IMR-90 (cell line): Measurements from ENCODE around the gene STAC. TPM values are rescaled to one million over a fixed set of nuclear protein-coding genes. Genes with fewer than 3 reads are reported as not detected.

Experiments used
- ATAC-seq: fragments of 200-7000 bp; cut with Tn5 transposase; 2 replicates; pipeline ENCODE4 v1.9.1; 2020; ENCODE audit warnings: low read depth, mild to moderate bottlenecking, moderate library complexity
- BruUV-seq: library from RNA; stranded (reverse); fragments of 400-500 nt; replicated peaks from 2 replicates; lab custom pipeline; 2021; lab: Mats Ljungman, UMichigan
- CTCF ChIA-PET: fragments of 300-600 bp; formaldehyde crosslinking; extraction: SDS; loops from one replicate; lab custom pipeline; 2021; ENCODE audit warnings: antibody characterized with exemption; lab: Yijun Ruan, JAX
- POLR2A ChIA-PET: fragments of 300-600 bp; sonication (Branson Sonifier 250); formaldehyde crosslinking; loops from one replicate; lab custom pipeline; 2022; ENCODE audit warnings: antibody characterized with exemption; ENCODE audit not compliant: unreplicated experiment; lab: Charles Lee
- DNase-seq: peaks from one replicate; pipeline ENCODE4 v3.0.0; 2013
- H2AFZ ChIP-seq: replicated peaks from 2 replicates; pipeline ENCODE3; 2013; ENCODE audit warnings: low read length, mild to moderate bottlenecking; ENCODE audit not compliant: poor library complexity
- H2AK5ac ChIP-seq: 2 replicates; pipeline ENCODE4 v1.6.1; 2013; ENCODE audit warnings: low read depth, low read length, inconsistent platforms
- H2AK9ac ChIP-seq: replicated peaks from 2 replicates; pipeline ENCODE3; 2013; ENCODE audit warnings: mild to moderate bottlenecking, low read depth, low read length, moderate library complexity; ENCODE audit not compliant: poor library complexity
- H2BK120ac ChIP-seq: 2 replicates; pipeline ENCODE4 v1.6.1; 2013; ENCODE audit warnings: low read depth, low read length, inconsistent platforms
- H2BK15ac ChIP-seq: 3 replicates; pipeline ENCODE4 v1.6.1; 2013; ENCODE audit warnings: low read depth, low read length, inconsistent platforms
- H2BK20ac ChIP-seq: 2 replicates; pipeline ENCODE4 v1.6.1; 2013; ENCODE audit warnings: low read depth, mild to moderate bottlenecking, inconsistent platforms, low read length, moderate library complexity
- H2BK5ac ChIP-seq: 2 replicates; pipeline ENCODE4 v1.6.1; 2013; ENCODE audit warnings: mild to moderate bottlenecking, low read depth, low read length, inconsistent platforms; ENCODE audit not compliant: poor library complexity, severe bottlenecking
- H3K14ac ChIP-seq: replicated peaks from 2 replicates; pipeline ENCODE4 v1.6.1; 2013; ENCODE audit warnings: low read depth, low read length, inconsistent platforms
- H3K18ac ChIP-seq: 2 replicates; pipeline ENCODE4 v1.6.1; 2013; ENCODE audit warnings: low read depth, low read length, control low read depth
- H3K23ac ChIP-seq: 2 replicates; pipeline ENCODE4 v1.6.1; 2013; ENCODE audit warnings: low read depth, low read length, inconsistent platforms
- H3K27ac ChIP-seq: 2 replicates; pipeline ENCODE4 v1.5.1; 2013; ENCODE audit warnings: mild to moderate bottlenecking, control low read depth, low read length; ENCODE audit not compliant: insufficient read depth
- H3K27me3 ChIP-seq: 2 replicates; pipeline ENCODE4 v1.6.1; 2013; ENCODE audit warnings: low read length; ENCODE audit not compliant: control insufficient read depth, insufficient read depth
- H3K36me3 ChIP-seq: 2 replicates; pipeline ENCODE4 v1.6.1; 2013; ENCODE audit warnings: low read length, mixed read lengths; ENCODE audit not compliant: control insufficient read depth, insufficient read depth
- H3K4ac ChIP-seq: 2 replicates; pipeline ENCODE4 v1.6.1; 2013; ENCODE audit warnings: low read depth, low read length, inconsistent platforms
- H3K4me1 ChIP-seq: 2 replicates; pipeline ENCODE4 v1.6.1; 2013; ENCODE audit warnings: low read length, mixed read lengths; ENCODE audit not compliant: control insufficient read depth, insufficient read depth
- H3K4me2 ChIP-seq: 2 replicates; pipeline ENCODE4 v1.6.1; 2013; ENCODE audit warnings: low read depth, mild to moderate bottlenecking, control low read depth, low read length, moderate library complexity
- H3K4me3 ChIP-seq: 2 replicates; pipeline ENCODE4 v1.5.1; 2013; ENCODE audit warnings: low read depth, mild to moderate bottlenecking, control low read depth, low read length, moderate library complexity; ENCODE audit not compliant: insufficient read depth
- H3K56ac ChIP-seq: 2 replicates; pipeline ENCODE4 v1.6.1; 2013; ENCODE audit warnings: low read length, inconsistent platforms; ENCODE audit not compliant: insufficient read depth; ENCODE audit errors: extremely low read depth
- H3K79me1 ChIP-seq, 2 experiments: 2 replicates each; pipeline ENCODE4 v1.6.1; 2013; ENCODE audit warnings: low read length in 2 of 2, inconsistent platforms in 1 of 2, low read depth in 1 of 2
- H3K9ac ChIP-seq: 2 replicates; pipeline ENCODE4 v1.6.1; 2013; ENCODE audit warnings: low read depth, low read length, control low read depth
- H3K9me1 ChIP-seq: 2 replicates; pipeline ENCODE4 v1.6.1; 2013; ENCODE audit warnings: low read length, inconsistent platforms; ENCODE audit not compliant: insufficient read depth
- H3K9me3 ChIP-seq: 2 replicates; pipeline ENCODE4 v1.6.1; 2013; ENCODE audit warnings: low read length; ENCODE audit not compliant: control insufficient read depth, insufficient read depth
- H4K20me1 ChIP-seq: 2 replicates; pipeline ENCODE4 v1.6.1; 2013; ENCODE audit warnings: low read length, inconsistent platforms; ENCODE audit not compliant: insufficient read depth
- H4K5ac ChIP-seq: 2 replicates; pipeline ENCODE4 v1.6.1; 2013; ENCODE audit warnings: mild to moderate bottlenecking, low read depth, low read length, control low read depth
- H4K8ac ChIP-seq, 2 experiments: 2 replicates each; pipeline ENCODE4 v1.6.1; 2013; ENCODE audit warnings: low read depth in 2 of 2, low read length in 2 of 2, control low read depth in 1 of 2, inconsistent platforms in 1 of 2
- H4K91ac ChIP-seq: 2 replicates; pipeline ENCODE4 v1.6.1; 2013; ENCODE audit warnings: low read depth, low read length, inconsistent platforms; ENCODE audit not compliant: insufficient read depth
- BHLHE40 ChIP-seq: fragments of 150-350 bp; IDR thresholded peaks from 2 replicates; pipeline ENCODE4 v1.6.1; 2016; ENCODE audit warnings: mild to moderate bottlenecking, low read depth, low read length
- CEBPB ChIP-seq: IDR thresholded peaks from 2 replicates; pipeline ENCODE4 v1.6.1; 2012; ENCODE audit warnings: low read depth, low read length, improper control_type of control experiment
- CHD1 ChIP-seq: IDR thresholded peaks from 2 replicates; pipeline ENCODE4 v1.6.1; 2012; ENCODE audit warnings: low read depth, low read length, improper control_type of control experiment
- ELK1 ChIP-seq: fragments of 150-350 bp; IDR thresholded peaks from 2 replicates; pipeline ENCODE4 v1.6.1; 2016; ENCODE audit warnings: low read depth, mild to moderate bottlenecking, low read length, moderate library complexity, borderline replicate concordance
- FOS ChIP-seq: fragments of 150-350 bp; IDR thresholded peaks from 2 replicates; pipeline ENCODE4 v1.6.1; 2016; ENCODE audit warnings: low read depth, low read length
- MAFK ChIP-seq: IDR thresholded peaks from 2 replicates; pipeline ENCODE4 v1.6.1; 2012; ENCODE audit warnings: low read depth, low read length, improper control_type of control experiment
- MAZ ChIP-seq: IDR thresholded peaks from 2 replicates; pipeline ENCODE4 v1.6.1; 2012; ENCODE audit warnings: low read depth, mild to moderate bottlenecking, low read length, improper control_type of control experiment, moderate library complexity, borderline replicate concordance
- MXI1 ChIP-seq: IDR thresholded peaks from 2 replicates; pipeline ENCODE4 v1.6.1; 2012; ENCODE audit warnings: low read depth, mild to moderate bottlenecking, low read length, moderate library complexity, borderline replicate concordance
- NFE2L2 ChIP-seq: fragments of 150-350 bp; IDR thresholded peaks from 2 replicates; pipeline ENCODE4 v1.6.1; 2016; ENCODE audit warnings: low read depth, mild to moderate bottlenecking, low read length
- POLR2A ChIP-seq: IDR thresholded peaks from 2 replicates; pipeline ENCODE4 v1.6.1; 2012; ENCODE audit warnings: mild to moderate bottlenecking, low read depth, low read length
- RAD21 ChIP-seq: IDR thresholded peaks from 2 replicates; pipeline ENCODE4 v1.6.1; 2012; ENCODE audit warnings: low read length, improper control_type of control experiment
- RCOR1 ChIP-seq: IDR thresholded peaks from 2 replicates; pipeline ENCODE4 v1.6.1; 2012; ENCODE audit warnings: mild to moderate bottlenecking, low read length, improper control_type of control experiment; ENCODE audit not compliant: insufficient replicate concordance
- RFX5 ChIP-seq: IDR thresholded peaks from 2 replicates; pipeline ENCODE4 v1.8.0; 2012; ENCODE audit warnings: low read depth, mild to moderate bottlenecking, low read length, moderate library complexity
- SMC3 ChIP-seq: fragments of 150-350 bp; IDR thresholded peaks from 2 replicates; pipeline ENCODE4 v1.6.1; 2016; ENCODE audit warnings: low read depth, mild to moderate bottlenecking, antibody characterized with exemption, low read length, moderate library complexity
- dilution Hi-C: fragments of 300-500 bp; cut with HindIII; formaldehyde crosslinking; loops from one replicate; pipeline ENCODE4 v1.14.3; 2018; ENCODE audit warnings: low sequenced_read_pairs; ENCODE audit not compliant: unreplicated experiment
- in situ Hi-C: fragments of 300-500 bp; cut with MboI; formaldehyde crosslinking; loops from 3 replicates; pipeline ENCODE4 v1.14.3; 2019; ENCODE audit warnings: low sequenced_read_pairs, inconsistent platforms, mixed read lengths
- intact Hi-C: fragments of 100-400 bp; cut with micrococcal nuclease; formaldehyde crosslinking; loops from 2 replicates; pipeline ENCODE4 v1.10.0; 2022
- polyA plus RNA-seq, 3 experiments: library from polyadenylated mRNA; depleted of rRNA; stranded (reverse); fragments of >200 nt; gene quantifications; 2 replicates each; pipeline ENCODE4 v1.2.3, GENCODE V29; 2012; ENCODE audit warnings: low replicate concordance in 1 of 3
- total RNA-seq: library from RNA; depleted of rRNA; stranded (reverse); fragments of >200 nt; gene quantifications from 2 replicates; pipeline ENCODE4 v1.2.3, GENCODE V29; 2012
- TF ChIP-seq, protein P1 (sequence below): fragments of 150-350 bp; IDR thresholded peaks from 2 replicates; pipeline ENCODE4 v1.6.1; 2017; ENCODE audit warnings: mild to moderate bottlenecking, antibody characterized with exemption, low read length, low read depth

The STAC gene
- total and polyA plus RNA-seq, 2 of the 4 experiments (the other 2 are of a cell fraction), result 0.19 to 0.36 TPM

- Histone ChIP-seq H3K9ac (no peak overlapping the region), H2BK15ac (no peak overlapping the region), H3K4ac (no peak overlapping the region), H4K8ac (no peak overlapping the region), H3K36me3 (no peaks in the 10 kb centered on the region), H4K20me1 (no peaks in the 10 kb centered on the region), H3K4me1 (no peaks in the 10 kb centered on the region), H3K56ac (no peak overlapping the region), H2AK9ac (no peak overlapping the region), H3K9me1 (no peaks in the 10 kb centered on the region), H2AFZ (no peak overlapping the region), H3K79me1 (no peaks in the 10 kb centered on the region), H3K9me3 (no peaks in the 10 kb centered on the region), H3K4me3 (no peak overlapping the region), H2BK5ac (no peak overlapping the region), H3K27me3 (no peaks in the 10 kb centered on the region), H2BK20ac (no peak overlapping the region), H4K5ac (no peak overlapping the region), H2AK5ac (no peak overlapping the region), H3K4me2 (no peak overlapping the region), H3K18ac (no peak overlapping the region), H2BK120ac (no peak overlapping the region), H4K91ac (no peak overlapping the region), H3K14ac (no peak overlapping the region), H3K27ac (no peak overlapping the region), H3K23ac (no peak overlapping the region)
- ATAC-seq (no peak), DNase-seq (no peak)
- ChIA-PET POLR2A (no interaction called here), CTCF (no interaction called here)
- TF ChIP-seq POLR2A (no peak), SMC3 (no peak), NFE2L2 (no peak), CHD1 (no peak), MAZ (no peak), BHLHE40 (no peak), MAFK (no peak), MXI1 (no peak), RCOR1 (no peak), RFX5 (no peak), CEBPB (no peak), ELK1 (no peak), RAD21 (no peak), FOS (no peak)
- TF ChIP-seq, protein P1, sequence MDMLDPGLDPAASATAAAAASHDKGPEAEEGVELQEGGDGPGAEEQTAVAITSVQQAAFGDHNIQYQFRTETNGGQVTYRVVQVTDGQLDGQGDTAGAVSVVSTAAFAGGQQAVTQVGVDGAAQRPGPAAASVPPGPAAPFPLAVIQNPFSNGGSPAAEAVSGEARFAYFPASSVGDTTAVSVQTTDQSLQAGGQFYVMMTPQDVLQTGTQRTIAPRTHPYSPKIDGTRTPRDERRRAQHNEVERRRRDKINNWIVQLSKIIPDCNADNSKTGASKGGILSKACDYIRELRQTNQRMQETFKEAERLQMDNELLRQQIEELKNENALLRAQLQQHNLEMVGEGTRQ, result no peak
- intact Hi-C loops (no loop called here), in situ Hi-C loops (no loop called here), dilution Hi-C loops (no loop called here)
- BruUV-seq, result no TSS peak
Observed at GRCh38 chr3:36459177-36459576, 78.9 kb downstream of the STAC start.
